GM12874 (cell line): ENCODE measurements around the gene C2CD4A.

ENCODE experiments used
- CTCF ChIP-seq: IDR thresholded peaks from 2 replicates; pipeline ENCODE4 v1.5.1; 2011; ENCODE audit warnings: low read depth, mild to moderate bottlenecking, control low read depth, low read length, moderate library complexity; ENCODE audit not compliant: insufficient read depth

The C2CD4A gene

GRCh38 chr15:62035256-62035924 lies 31.4 kb upstream of the C2CD4A start:
- no peak for TF ChIP-seq CTCF

GRCh38 chr15:62046078-62046743 lies 20.6 kb upstream of the C2CD4A start:
- no peak for TF ChIP-seq CTCF

- TF ChIP-seq CTCF, result no peak
Measured at GRCh38 chr15:62047282-62047827, 19.4 kb upstream of the C2CD4A start.

GRCh38 chr15:62050115-62050514 lies 16.7 kb upstream of the C2CD4A start:
- no peak for TF ChIP-seq CTCF

- TF ChIP-seq CTCF, result no peak
Measured at GRCh38 chr15:62051166-62051565, 15.6 kb upstream of the C2CD4A start.

- no peak for TF ChIP-seq CTCF
Measured at GRCh38 chr15:62052713-62053112, 14.1 kb upstream of the C2CD4A start.

GRCh38 chr15:62053439-62054085 lies 13.2 kb upstream of the C2CD4A start:
- TF ChIP-seq CTCF, result no peak
